Measurements from ENCODE around the gene SAMSN1. TPM values are rescaled to one million over a fixed set of nuclear protein-coding genes. Genes with fewer than 3 reads are reported as not detected.

The SAMSN1 gene
- polyA plus RNA-seq, 1 donor from 2014 or later: 24.6 TPM

Other genes starting within 250 kb of the SAMSN1 start
- gene HSPA13, start 163.2 kb downstream of the SAMSN1 start, polyA plus RNA-seq: 10.8 TPM